H1 (cell line): ENCODE data around the gene SPTSSA. TPM values are rescaled to one million over a fixed set of nuclear protein-coding genes. Genes with fewer than 3 reads are reported as not detected.

Experiments used
- CTCF ChIA-PET: fragments of 300-600 bp; sonication (Branson Sonifier 250); formaldehyde crosslinking; loops from one replicate; lab custom pipeline; 2021; ENCODE audit not compliant: partially characterized antibody; lab: Charles Lee
- POLR2A ChIA-PET: fragments of 300-600 bp; sonication (Branson Sonifier 250); formaldehyde crosslinking; loops from one replicate; lab custom pipeline; 2021; ENCODE audit warnings: inconsistent platforms; ENCODE audit not compliant: partially characterized antibody; lab: Charles Lee
- DNase-seq, 2 experiments: peaks; one replicate each; pipeline versions ENCODE4 v3.0.0 to v3.0.0-alpha.2; 2010 to 2022; ENCODE audit warnings: low spot score in 2 of 2, low read depth in 1 of 2, mixed read lengths in 1 of 2
- FAIRE-seq: peaks from 2 replicates; lab custom pipeline; 2011; peaks lifted over from hg19 to GRCh38; lab: Jason Lieb, UNC
- H2AFZ ChIP-seq: 2 replicates; pipeline ENCODE4 v1.8.1; 2012; ENCODE audit warnings: low read length, inconsistent platforms
- H2AK5ac ChIP-seq: 2 replicates; pipeline ENCODE4 v1.6.1; 2013; ENCODE audit warnings: low read depth, low read length
- H2BK120ac ChIP-seq: replicated peaks from 2 replicates; pipeline ENCODE3; 2013; ENCODE audit warnings: low read depth, low read length, inconsistent platforms
- H2BK12ac ChIP-seq: 2 replicates; pipeline ENCODE4 v1.6.1; 2013; ENCODE audit warnings: low read depth, low read length
- H2BK15ac ChIP-seq: 2 replicates; pipeline ENCODE4 v1.6.1; 2013; ENCODE audit warnings: low read length
- H2BK20ac ChIP-seq: 2 replicates; pipeline ENCODE4 v1.6.1; 2013; ENCODE audit warnings: low read length
- H2BK5ac ChIP-seq: 2 replicates; pipeline ENCODE4 v1.6.1; 2013; ENCODE audit warnings: low read depth, low read length
- H3K14ac ChIP-seq: 2 replicates; pipeline ENCODE4 v1.6.1; 2013; ENCODE audit warnings: inconsistent platforms; ENCODE audit not compliant: insufficient read length
- H3K18ac ChIP-seq: 2 replicates; pipeline ENCODE4 v1.6.1; 2013; ENCODE audit warnings: low read length; ENCODE audit errors: extremely low read depth
- H3K23ac ChIP-seq: 2 replicates; pipeline ENCODE4 v1.6.1; 2013; ENCODE audit warnings: inconsistent platforms; ENCODE audit not compliant: insufficient read length
- H3K23me2 ChIP-seq: 2 replicates; pipeline ENCODE4 v1.6.1; 2013; ENCODE audit warnings: low read depth, low read length
- H3K27ac ChIP-seq: 2 replicates; pipeline ENCODE4 v1.6.1; 2011; ENCODE audit warnings: low read depth, low read length, inconsistent platforms
- H3K27me3 ChIP-seq, 4 experiments: replicated peaks in 1 of 4; 1 replicate in 1 of 4; 2 replicates in 3 of 4; pipeline versions ENCODE4 v1.6.1 to v1.8.1; 2011 to 2013; ENCODE audit warnings: low read length in 3 of 4, mild to moderate bottlenecking in 3 of 4, inconsistent platforms in 2 of 4, mixed read lengths in 2 of 4, moderate library complexity in 1 of 4; ENCODE audit not compliant: control insufficient read depth in 3 of 4, insufficient read depth in 3 of 4; ENCODE audit errors: extremely low read depth in 1 of 4
- H3K36me3 ChIP-seq, 4 experiments: 2 replicates each; pipeline versions ENCODE4 v1.6.1 to v1.8.1; 2011 to 2013; ENCODE audit warnings: mild to moderate bottlenecking in 4 of 4, low read length in 3 of 4, moderate library complexity in 2 of 4, control low read depth in 1 of 4, inconsistent platforms in 1 of 4; ENCODE audit not compliant: insufficient read depth in 4 of 4, control insufficient read depth in 2 of 4
- H3K4ac ChIP-seq: replicated peaks from 2 replicates; pipeline ENCODE3; 2013; ENCODE audit warnings: low read length, low read depth, mixed read lengths, inconsistent platforms; ENCODE audit not compliant: insufficient read length
- H3K4me1 ChIP-seq, 4 experiments: replicated peaks in 1 of 4; 1 replicate in 1 of 4; 2 replicates in 3 of 4; pipeline versions ENCODE4 v1.6.1 to v1.8.1; 2011 to 2013; ENCODE audit warnings: low read length in 3 of 4, inconsistent platforms in 2 of 4, mixed read lengths in 1 of 4; ENCODE audit not compliant: insufficient read depth in 4 of 4, control insufficient read depth in 3 of 4
- H3K4me2 ChIP-seq, 2 experiments: 2 replicates each; pipeline versions ENCODE4 v1.6.1 to v1.8.1; 2011 to 2013; ENCODE audit warnings: low read depth in 2 of 2, low read length in 2 of 2, control low read depth in 1 of 2, inconsistent platforms in 1 of 2, mild to moderate bottlenecking in 1 of 2; ENCODE audit not compliant: insufficient read depth in 1 of 2
- H3K4me3 ChIP-seq, 4 experiments: fragments of 200-600, 300-600 bp in 1 of 4; sonication (generic), shearing (Covaris generic), sonication (Bioruptor Twin) in 1 of 4; 2 replicates each; pipeline versions ENCODE4 v1.5.1 to v1.8.1; 2011 to 2016; ENCODE audit warnings: low read length in 4 of 4, low read depth in 3 of 4, control low read depth in 2 of 4, inconsistent platforms in 2 of 4, mild to moderate bottlenecking in 2 of 4, mixed read lengths in 1 of 4, moderate library complexity in 1 of 4; ENCODE audit not compliant: insufficient read depth in 2 of 4; ENCODE audit errors: extremely low read depth in 1 of 4
- H3K56ac ChIP-seq: replicated peaks from 2 replicates; pipeline ENCODE3; 2013; ENCODE audit warnings: low read depth, mild to moderate bottlenecking, mixed read lengths, low read length, inconsistent platforms; ENCODE audit not compliant: insufficient read length
- H3K79me1 ChIP-seq: 2 replicates; pipeline ENCODE4 v1.6.1; 2013; ENCODE audit warnings: low read depth, low read length, control low read depth
- H3K79me2 ChIP-seq, 2 experiments: 2 replicates each; pipeline versions ENCODE4 v1.6.1 to v1.8.1; 2012 to 2013; ENCODE audit warnings: low read length in 2 of 2, mild to moderate bottlenecking in 2 of 2, inconsistent platforms in 1 of 2; ENCODE audit not compliant: insufficient read depth in 2 of 2, control insufficient read depth in 1 of 2
- H3K9ac ChIP-seq, 4 experiments: replicated peaks in 1 of 4; 1 replicate in 1 of 4; 2 replicates in 3 of 4; pipeline versions ENCODE4 v1.6.1 to v1.8.1; 2011 to 2013; ENCODE audit warnings: low read depth in 3 of 4, low read length in 3 of 4, control low read depth in 2 of 4, mild to moderate bottlenecking in 2 of 4, moderate library complexity in 2 of 4, inconsistent platforms in 1 of 4; ENCODE audit errors: extremely low read depth in 1 of 4
- H3K9me3 ChIP-seq, 2 experiments: 2 replicates each; pipeline versions ENCODE4 v1.6.1 to v1.8.1; 2012 to 2013; ENCODE audit warnings: mild to moderate bottlenecking in 2 of 2, moderate library complexity in 2 of 2, control low read depth in 1 of 2, inconsistent platforms in 1 of 2, low read depth in 1 of 2, low read length in 1 of 2, mixed read lengths in 1 of 2; ENCODE audit not compliant: insufficient read depth in 2 of 2
- H4K20me1 ChIP-seq, 2 experiments: replicated peaks in 1 of 2; 2 replicates each; pipeline versions ENCODE3 to v1.8.1; 2011 to 2013; ENCODE audit warnings: inconsistent platforms in 2 of 2, low read length in 2 of 2, mild to moderate bottlenecking in 1 of 2; ENCODE audit not compliant: insufficient read depth in 2 of 2, control insufficient read depth in 1 of 2
- H4K5ac ChIP-seq: 2 replicates; pipeline ENCODE4 v1.6.1; 2013; ENCODE audit warnings: low read length, low read depth, mixed read lengths, inconsistent platforms; ENCODE audit not compliant: insufficient read length
- H4K8ac ChIP-seq: 2 replicates; pipeline ENCODE4 v1.8.0; 2013; ENCODE audit warnings: mild to moderate bottlenecking, moderate library complexity, low read length, inconsistent platforms; ENCODE audit not compliant: insufficient read depth; ENCODE audit errors: extremely low read depth
- H4K91ac ChIP-seq: replicated peaks from 2 replicates; pipeline ENCODE3; 2013; ENCODE audit warnings: low read length, mixed read lengths, inconsistent platforms; ENCODE audit not compliant: insufficient read length
- MAFK ChIP-seq: IDR thresholded peaks from 2 replicates; pipeline ENCODE4 v1.6.1; 2012; ENCODE audit warnings: low read depth, mild to moderate bottlenecking, improper control_type of control experiment, low read length
- whole genome bisulfite sequencing, 2 experiments: shearing (Covaris generic) in 1 of 2; methylation state at CpG; one replicate each; pipeline versions ENCODE4 v1.1.6 to v1.1.7; 2013 to 2015; ENCODE audit warnings: low lambda C conversion rate in 2 of 2, mixed read lengths in 2 of 2, inconsistent platforms in 1 of 2, low coverage in 1 of 2, missing lambda C conversion rate in 1 of 2; ENCODE audit not compliant: insufficient replicate concordance in 2 of 2, insufficient coverage in 1 of 2, insufficient read length in 1 of 2; ENCODE audit errors: extremely low coverage in 1 of 2, missing lambda C conversion rate in 1 of 2; 5-methylcytosine and 5-hydroxymethylcytosine counted together
- polyA plus RNA-seq, 7 experiments: library from polyadenylated mRNA; depleted of rRNA in 3 of 7; stranded (reverse) in 5 of 7; unstranded in 2 of 7; fragments of >200 nt in 5 of 7; fragments of 200-250 nt in 2 of 7; gene quantifications; 1 replicate in 5 of 7; 2 replicates in 1 of 7; 4 replicates in 1 of 7; pipeline versions ENCODE4 v1.2.1 to v1.2.3, GENCODE V29; 2011 to 2013; ENCODE audit warnings: missing spikeins in 2 of 7, mixed read lengths in 2 of 7
- total RNA-seq: library from RNA; stranded (reverse); fragmentation: NEBNext Ultra II Directional; extraction: Animal tissue kit (Norgen Biotek cat#: 25700); gene quantifications from 2 replicates; pipeline ENCODE4 v1.2.1, GENCODE V29; 2021

SPTSSA gene
- total and polyA plus RNA-seq, 2 of the 8 experiments (the other 6 are each of a cell fraction or from before 2014, with no cell fraction given), result 24.9 to 28.5 TPM

GRCh38 chr14:34489324-34489723 lies 27.3 kb upstream of the SPTSSA start:
- H2BK5ac ChIP-seq, result no peak overlapping the region
- H3K14ac ChIP-seq, result no peak overlapping the region
- H4K91ac ChIP-seq, result no peak overlapping the region
- H3K4me3 ChIP-seq, result no peak overlapping the region
- H3K4ac ChIP-seq, result no peak overlapping the region
- H3K79me2 ChIP-seq, result no peaks in the 10 kb centered on the region
- H3K79me1 ChIP-seq, result no peaks in the 10 kb centered on the region
- no peak overlapping the region for H3K4me2 ChIP-seq
- H3K23ac ChIP-seq, result no peak overlapping the region
- 79% methylated on average over 1 of the region's 1 CpG; no CpG with 5 or more reads in 1 of the 2 experiments for WGBS, 2 experiments
- H2BK20ac ChIP-seq, result no peak overlapping the region
- H3K9ac ChIP-seq, result no peak overlapping the region
- H3K4me1 ChIP-seq, result no peaks in the 10 kb centered on the region
- no peak overlapping the region for H2BK120ac ChIP-seq
- H2AFZ ChIP-seq, result no peak overlapping the region
- no peak overlapping the region for H2AK5ac ChIP-seq
- no peak overlapping the region for H4K8ac ChIP-seq
- FAIRE-seq, result no peak
- no peak for DNase-seq
- no peak overlapping the region for H2BK12ac ChIP-seq
- no peak overlapping the region for H2BK15ac ChIP-seq
- no peak overlapping the region for H3K27ac ChIP-seq
- no peak overlapping the region for H3K56ac ChIP-seq
- H4K20me1 ChIP-seq, result no peaks in the 10 kb centered on the region
- no peaks in the 10 kb centered on the region for H3K9me3 ChIP-seq
- ChIA-PET CTCF (no interaction called here), POLR2A (no interaction called here)
- H4K5ac ChIP-seq, result no peak overlapping the region
- no peak overlapping the region for H3K18ac ChIP-seq
- no peaks in the 10 kb centered on the region for H3K23me2 ChIP-seq
- H3K36me3 ChIP-seq, result no peaks in the 10 kb centered on the region
- no peaks in the 10 kb centered on the region for H3K27me3 ChIP-seq
- no peak for TF ChIP-seq MAFK
